ENCODE data around the gene CLIP3. TPM values are rescaled to one million over a fixed set of nuclear protein-coding genes. Genes with fewer than 3 reads are reported as not detected.

The CLIP3 gene
- total and polyA plus RNA-seq, 10 donors, result 2.7 to 18.0 (median 10.3) TPM

GRCh38 chr19:36058481-36059179, 26.0 kb upstream of the CLIP3 start:
- peaks cover 3 to 21% (median 13%) of the 10 kb centered on the region in 6 donors for H3K4me1 ChIP-seq
- peaks cover 0 to 49% (median 0%) of the 10 kb centered on the region in 6 donors for H3K36me3 ChIP-seq
- TF ChIP-seq POLR2AphosphoS5 (IDR thresholded peaks at IDR 0.05), result no peak
- no peak for TF ChIP-seq CTCF (IDR thresholded peaks at IDR 0.05 in 8 of 11, conservative IDR thresholded peaks at IDR 0.05 in 3 of 11)
- no peak for TF ChIP-seq POLR2A (IDR thresholded peaks at IDR 0.05)
- no peaks in the 10 kb centered on the region for H3K9me3 ChIP-seq
- 91 to 99% (median 96%) methylated on average over 12 of the region's 12 CpGs for WGBS, 5 donors
- H3K27ac ChIP-seq, result no peak overlapping the region
- no peak overlapping the region for H3K4me3 ChIP-seq
- H3K27me3 ChIP-seq (replicated peaks in 1 of 7), result no peaks in the 10 kb centered on the region
- DNase-seq, result no peak
- intact Hi-C loops (cut with DNase I; ENCODE audit: low total_unique reads), result loop anchor here (5.0 to 10.0 kb wide), 2 partner anchors 56 to 109 kb away; partner anchors contain the start of genes OVOL3, POLR2I and TBCB

GRCh38 chr19:36054733-36055686, 22.3 kb upstream of the CLIP3 start, which contains the start of gene WDR62:
WDR62 (plus strand) TSS chr19:36054897; CDS start chr19:36054972, 75 bp downstream.
- Histone ChIP-seq H3K4me1 (peaks cover 6 to 34% (median 21%) of the 10 kb centered on the region in 6 donors), H3K27me3 (replicated peaks in 1 of 7) (no peaks in the 10 kb centered on the region), H3K4me3 (peak within 1 kb of the TSS; percentile 60 to 87 (median 78)), H3K36me3 (peaks cover 0 to 19% (median 0%) of the 10 kb centered on the region in 6 donors), H3K27ac (peak within 1 kb of the TSS; percentile 94 to 99 (median 98)), H3K9me3 (no peaks in the 10 kb centered on the region)
- peak; percentile 96 for DNase-seq
- TF ChIP-seq POLR2A (IDR thresholded peaks at IDR 0.05) (no peak), CTCF (IDR thresholded peaks at IDR 0.05 in 8 of 11, conservative IDR thresholded peaks at IDR 0.05 in 3 of 11) (peak in 4 of 11 experiments; percentile 2 to 50 (median 36)), POLR2AphosphoS5 (IDR thresholded peaks at IDR 0.05) (no peak)
- intact Hi-C loops (cut with DNase I; ENCODE audit: low total_unique reads), result loop anchor here (5.0 to 10.0 kb wide), 2 partner anchors 60 to 112 kb away; partner anchors contain the start of genes OVOL3, POLR2I and TBCB
- 1 to 4% (median 1%) methylated on average over 29 to 76 of the region's 76 CpGs for WGBS, 5 donors

GRCh38 chr19:36054119-36054732, 21.6 kb upstream of the CLIP3 start, which contains the start of gene THAP8:
THAP8 (minus strand) TSS chr19:36054285; CDS start chr19:36054217, 68 bp downstream.
- TF ChIP-seq POLR2AphosphoS5 (IDR thresholded peaks at IDR 0.05), result peak; percentile 84 to 94 (median 92)
- peak in 2 of 3 donors; percentile 31 to 50 for TF ChIP-seq POLR2A (IDR thresholded peaks at IDR 0.05)
- peak; percentile 35 to 83 (median 77) for TF ChIP-seq CTCF (IDR thresholded peaks at IDR 0.05 in 8 of 11, conservative IDR thresholded peaks at IDR 0.05 in 3 of 11)
- H3K4me3 ChIP-seq, result peak within 1 kb of the TSS; percentile 60 to 87 (median 78)
- H3K27ac ChIP-seq, result peak within 1 kb of the TSS; percentile 94 to 99 (median 98)
- peaks cover 6 to 34% (median 21%) of the 10 kb centered on the region in 6 donors for H3K4me1 ChIP-seq
- DNase-seq, result peak; percentile 100
- H3K9me3 ChIP-seq, result no peaks in the 10 kb centered on the region
- H3K27me3 ChIP-seq (replicated peaks in 1 of 7), result no peaks in the 10 kb centered on the region
- WGBS, 5 donors, result 0 to 1% (median 0%) methylated on average over 30 to 56 of the region's 56 CpGs
- intact Hi-C loops (cut with DNase I; ENCODE audit: low total_unique reads), result loop anchor here (10.0 kb wide), 1 partner anchor 61 kb away; the partner anchor contains the start of genes OVOL3, POLR2I and TBCB
- peaks cover 0 to 11% (median 0%) of the 10 kb centered on the region in 6 donors for H3K36me3 ChIP-seq
